Gastrocnemius medialis (tissue), 4 donors: Measurements from ENCODE around the gene NSUN7.

Experiments
- POLR2A ChIP-seq, 2 donors: fragments of 450-650 bp; IDR thresholded peaks; one replicate each; pipeline ENCODE4 v1.6.1; 2017; ENCODE audit warnings: antibody characterized with exemption in 2 of 2, mild to moderate bottlenecking in 2 of 2, moderate library complexity in 2 of 2
- TF ChIP-seq, protein P1 (sequence below), 5 experiments: fragments of 450-650 bp in 3 of 5; fragments of 200-600 bp in 2 of 5; sonication (generic) in 2 of 5; IDR thresholded peaks in 4 of 5; conservative IDR thresholded peaks in 1 of 5; 1 replicate in 4 of 5; 2 replicates in 1 of 5; pipeline ENCODE4 v1.5.1; 2016 to 2019; ENCODE audit warnings: antibody characterized with exemption in 5 of 5, mild to moderate bottlenecking in 3 of 5, moderate library complexity in 3 of 5

GRCh38 chr4:40785727-40786126 is 36.0 kb downstream of the NSUN7 start:
- TF ChIP-seq, protein P1, sequence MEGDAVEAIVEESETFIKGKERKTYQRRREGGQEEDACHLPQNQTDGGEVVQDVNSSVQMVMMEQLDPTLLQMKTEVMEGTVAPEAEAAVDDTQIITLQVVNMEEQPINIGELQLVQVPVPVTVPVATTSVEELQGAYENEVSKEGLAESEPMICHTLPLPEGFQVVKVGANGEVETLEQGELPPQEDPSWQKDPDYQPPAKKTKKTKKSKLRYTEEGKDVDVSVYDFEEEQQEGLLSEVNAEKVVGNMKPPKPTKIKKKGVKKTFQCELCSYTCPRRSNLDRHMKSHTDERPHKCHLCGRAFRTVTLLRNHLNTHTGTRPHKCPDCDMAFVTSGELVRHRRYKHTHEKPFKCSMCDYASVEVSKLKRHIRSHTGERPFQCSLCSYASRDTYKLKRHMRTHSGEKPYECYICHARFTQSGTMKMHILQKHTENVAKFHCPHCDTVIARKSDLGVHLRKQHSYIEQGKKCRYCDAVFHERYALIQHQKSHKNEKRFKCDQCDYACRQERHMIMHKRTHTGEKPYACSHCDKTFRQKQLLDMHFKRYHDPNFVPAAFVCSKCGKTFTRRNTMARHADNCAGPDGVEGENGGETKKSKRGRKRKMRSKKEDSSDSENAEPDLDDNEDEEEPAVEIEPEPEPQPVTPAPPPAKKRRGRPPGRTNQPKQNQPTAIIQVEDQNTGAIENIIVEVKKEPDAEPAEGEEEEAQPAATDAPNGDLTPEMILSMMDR (IDR thresholded peaks at IDR 0.05 in 4 of 5, conservative IDR thresholded peaks at IDR 0.05 in 1 of 5), result no peak
- no peak for TF ChIP-seq POLR2A (IDR thresholded peaks at IDR 0.05)
